Calu3 (cell line): ENCODE results near the gene LRRC75A. TPM values are rescaled to one million over a fixed set of nuclear protein-coding genes. Genes with fewer than 3 reads are reported as not detected.

Source experiments
- BruUV-seq: library from RNA; stranded (reverse); fragments of 400-500 nt; replicated peaks from 2 replicates; lab custom pipeline; 2021; lab: Mats Ljungman, UMichigan
- CTCF ChIA-PET: fragments of 300-600 bp; sonication (Branson Sonifier 250); formaldehyde crosslinking; loops from one replicate; lab custom pipeline; 2022; ENCODE audit warnings: antibody characterized with exemption; lab: Charles Lee
- DNase-seq: peaks from one replicate; pipeline ENCODE4 v3.0.0; 2022
- H3K27ac Mint-ChIP-seq: one replicate; pipeline ENCODE4 v1.8.0; 2022; ENCODE audit warnings: mixed read lengths; ENCODE audit not compliant: unreplicated experiment
- H3K27me3 Mint-ChIP-seq: one replicate; pipeline ENCODE4 v1.8.0; 2022; ENCODE audit warnings: mixed read lengths; ENCODE audit not compliant: unreplicated experiment
- H3K36me3 Mint-ChIP-seq: one replicate; pipeline ENCODE4 v1.8.0; 2022; ENCODE audit warnings: mild to moderate bottlenecking, moderate library complexity, mixed read lengths; ENCODE audit not compliant: insufficient read depth, unreplicated experiment
- H3K4me1 Mint-ChIP-seq: one replicate; pipeline ENCODE4 v1.8.0; 2022; ENCODE audit warnings: mild to moderate bottlenecking, low read depth, mixed read lengths; ENCODE audit not compliant: unreplicated experiment
- H3K4me3 Mint-ChIP-seq: one replicate; pipeline ENCODE4 v1.8.0; 2022; ENCODE audit warnings: mild to moderate bottlenecking, low read depth, moderate library complexity, mixed read lengths; ENCODE audit not compliant: unreplicated experiment
- H3K9me3 Mint-ChIP-seq: one replicate; pipeline ENCODE4 v1.8.0; 2022; ENCODE audit warnings: low read depth, mixed read lengths; ENCODE audit not compliant: unreplicated experiment
- intact Hi-C: fragments of 100-400 bp; cut with micrococcal nuclease; formaldehyde crosslinking; loops from one replicate; pipeline ENCODE4 v1.10.0; 2022; ENCODE audit not compliant: unreplicated experiment
- total RNA-seq: library from RNA; stranded (reverse); gene quantifications from 2 replicates; pipeline ENCODE4 v1.2.3, GENCODE V29; 2022
- TF ChIP-seq, protein P1 (sequence below): fragments of 200-600 bp; IDR thresholded peaks from one replicate; pipeline ENCODE4 v1.8.0; 2022; ENCODE audit warnings: antibody characterized with exemption; ENCODE audit not compliant: unreplicated experiment

Gene LRRC75A
- total RNA-seq, 1 experiment from 2014 or later = 3.0 TPM

DNA sequence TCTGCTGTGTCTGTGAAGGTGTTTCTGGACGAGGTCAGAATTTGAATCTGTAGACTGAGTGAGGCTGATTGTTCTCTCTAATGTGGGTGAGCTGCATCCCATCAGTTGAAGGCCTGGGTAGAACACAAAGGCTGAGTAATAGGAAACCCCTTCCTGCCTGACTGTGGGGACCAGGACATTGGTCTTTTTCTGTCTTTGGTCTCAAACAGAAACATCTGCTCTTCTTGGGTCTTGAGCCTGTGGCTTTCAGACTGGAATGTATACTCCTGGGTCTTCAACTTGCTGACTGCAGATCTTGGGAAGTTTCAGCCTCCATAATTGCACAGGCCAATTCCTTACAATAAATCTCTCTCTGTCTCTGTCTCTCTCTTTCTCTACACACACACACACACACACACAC is 19.6 kb upstream of the LRRC75A start:
- no peak overlapping the region for H3K27ac Mint-ChIP-seq

DNA sequence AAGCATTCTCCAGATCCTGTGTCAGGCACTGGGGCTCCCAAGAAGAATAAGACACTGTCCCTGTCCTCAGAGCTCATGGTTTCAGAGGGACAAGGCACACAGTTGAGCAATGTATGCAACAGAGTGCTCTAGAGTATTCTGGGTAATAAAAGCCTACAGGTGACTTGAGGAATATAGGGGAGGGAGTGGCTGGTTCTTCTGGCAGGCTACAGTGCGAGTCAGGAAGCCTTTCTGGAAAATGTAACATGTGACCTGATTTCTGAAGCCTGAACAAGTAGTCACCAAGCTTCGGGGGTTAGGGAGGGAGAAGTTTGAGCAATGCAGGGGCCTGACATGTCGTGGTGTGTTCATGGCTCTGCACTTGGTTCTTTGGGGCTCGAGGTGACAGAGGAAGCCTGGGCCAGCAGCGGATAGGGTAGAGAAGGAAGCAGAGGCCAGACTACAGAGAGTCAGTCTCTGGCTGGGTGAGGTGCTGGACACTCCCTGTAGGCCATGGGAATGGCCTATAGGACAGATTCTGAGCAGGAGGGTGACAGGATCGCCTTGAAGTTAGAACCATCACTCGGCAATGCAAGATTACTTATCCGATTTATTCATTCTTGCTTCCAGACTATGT is 16.0 kb upstream of the LRRC75A start:
- TF ChIP-seq, protein P1, sequence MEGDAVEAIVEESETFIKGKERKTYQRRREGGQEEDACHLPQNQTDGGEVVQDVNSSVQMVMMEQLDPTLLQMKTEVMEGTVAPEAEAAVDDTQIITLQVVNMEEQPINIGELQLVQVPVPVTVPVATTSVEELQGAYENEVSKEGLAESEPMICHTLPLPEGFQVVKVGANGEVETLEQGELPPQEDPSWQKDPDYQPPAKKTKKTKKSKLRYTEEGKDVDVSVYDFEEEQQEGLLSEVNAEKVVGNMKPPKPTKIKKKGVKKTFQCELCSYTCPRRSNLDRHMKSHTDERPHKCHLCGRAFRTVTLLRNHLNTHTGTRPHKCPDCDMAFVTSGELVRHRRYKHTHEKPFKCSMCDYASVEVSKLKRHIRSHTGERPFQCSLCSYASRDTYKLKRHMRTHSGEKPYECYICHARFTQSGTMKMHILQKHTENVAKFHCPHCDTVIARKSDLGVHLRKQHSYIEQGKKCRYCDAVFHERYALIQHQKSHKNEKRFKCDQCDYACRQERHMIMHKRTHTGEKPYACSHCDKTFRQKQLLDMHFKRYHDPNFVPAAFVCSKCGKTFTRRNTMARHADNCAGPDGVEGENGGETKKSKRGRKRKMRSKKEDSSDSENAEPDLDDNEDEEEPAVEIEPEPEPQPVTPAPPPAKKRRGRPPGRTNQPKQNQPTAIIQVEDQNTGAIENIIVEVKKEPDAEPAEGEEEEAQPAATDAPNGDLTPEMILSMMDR = no peak
- H3K27me3 Mint-ChIP-seq = no peaks in the 10 kb centered on the region
- H3K27ac Mint-ChIP-seq = no peak overlapping the region
- no peak overlapping the region for H3K4me3 Mint-ChIP-seq
- no peaks in the 10 kb centered on the region for H3K9me3 Mint-ChIP-seq
- BruUV-seq = no TSS peak
- DNase-seq = no peak
- H3K4me1 Mint-ChIP-seq = peaks cover 14% of the 10 kb centered on the region
- CTCF ChIA-PET = interaction anchor here (0.6 to 1.1 kb wide), 2 partner anchors 13 to 484 kb away, joined by 3 to 8 read pairs; no protein-coding TSS in a partner anchor
- H3K36me3 Mint-ChIP-seq = no peaks in the 10 kb centered on the region
- intact Hi-C loops = no loop called here

More for the DNA sequence above, 19.6 kb upstream of the LRRC75A start:
- H3K4me3 Mint-ChIP-seq = no peak overlapping the region
- H3K4me1 Mint-ChIP-seq = peaks cover 4% of the 10 kb centered on the region
- H3K9me3 Mint-ChIP-seq = no peaks in the 10 kb centered on the region
- DNase-seq = no peak
- H3K27me3 Mint-ChIP-seq = peaks cover 10% of the 10 kb centered on the region
- H3K36me3 Mint-ChIP-seq = no peaks in the 10 kb centered on the region
- TF ChIP-seq, protein P1 = no peak
- CTCF ChIA-PET = interaction anchor here (1.1 kb wide), 1 partner anchor 16 kb away, joined by 3 read pairs; no protein-coding TSS in a partner anchor
- intact Hi-C loops = no loop called here
- BruUV-seq = no TSS peak

DNA sequence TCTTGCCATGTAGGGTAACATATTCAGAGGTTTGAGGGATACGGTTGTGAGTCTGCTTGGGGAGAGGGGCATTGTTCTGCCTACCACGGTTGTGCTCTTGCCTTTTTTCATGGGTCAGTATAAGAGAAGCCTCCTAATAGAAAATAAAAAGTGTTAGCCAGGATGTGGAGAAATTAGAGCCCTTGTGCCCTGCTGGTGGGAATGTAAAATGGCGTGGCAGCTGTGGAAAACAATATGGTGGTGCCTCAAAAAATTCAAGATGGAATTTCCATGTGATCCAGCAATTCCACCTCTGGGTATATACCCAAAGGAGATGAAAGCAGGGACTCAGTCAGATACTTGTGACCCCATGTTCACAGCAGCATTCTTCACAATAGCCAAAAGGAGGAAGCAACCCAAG is 14.2 kb upstream of the LRRC75A start:
- no TSS peak for BruUV-seq
- no peaks in the 10 kb centered on the region for H3K27me3 Mint-ChIP-seq
- peaks cover 14% of the 10 kb centered on the region for H3K4me1 Mint-ChIP-seq
- intact Hi-C loops = no loop called here
- CTCF ChIA-PET = no interaction called here
- no peak for DNase-seq
- no peak overlapping the region for H3K4me3 Mint-ChIP-seq
- no peaks in the 10 kb centered on the region for H3K9me3 Mint-ChIP-seq
- no peaks in the 10 kb centered on the region for H3K36me3 Mint-ChIP-seq
- no peak overlapping the region for H3K27ac Mint-ChIP-seq
- TF ChIP-seq, protein P1 = no peak

GRCh38 chr17:16504984-16505383 is 13.0 kb upstream of the LRRC75A start:
- CTCF ChIA-PET = interaction anchor here (0.5 kb wide), 1 partner anchor 356 kb away, joined by 3 read pairs; no protein-coding TSS in a partner anchor
- Mint-ChIP-seq H3K36me3 (no peaks in the 10 kb centered on the region), H3K27me3 (no peaks in the 10 kb centered on the region), H3K9me3 (no peaks in the 10 kb centered on the region), H3K4me3 (no peak overlapping the region), H3K4me1 (peaks cover 14% of the 10 kb centered on the region), H3K27ac (no peak overlapping the region)
- no TSS peak for BruUV-seq
- no peak for DNase-seq
- intact Hi-C loops = no loop called here
- TF ChIP-seq, protein P1 = no peak
